GM18907 (cell line): ENCODE results near the gene TCHP.
"Not testable (repeated sequence)": the region's sequence is repeated elsewhere in the genome, so short reads cannot be mapped to it uniquely, and the experiment has no call there.

Experiments used
- ATAC-seq: cut with Tn5 transposase; IDR thresholded peaks from one replicate; pipeline ENCODE4 v1.9.1; 2021; ENCODE audit warnings: mild to moderate bottlenecking, moderate library complexity; ENCODE audit not compliant: unreplicated experiment

Gene TCHP

DNA sequence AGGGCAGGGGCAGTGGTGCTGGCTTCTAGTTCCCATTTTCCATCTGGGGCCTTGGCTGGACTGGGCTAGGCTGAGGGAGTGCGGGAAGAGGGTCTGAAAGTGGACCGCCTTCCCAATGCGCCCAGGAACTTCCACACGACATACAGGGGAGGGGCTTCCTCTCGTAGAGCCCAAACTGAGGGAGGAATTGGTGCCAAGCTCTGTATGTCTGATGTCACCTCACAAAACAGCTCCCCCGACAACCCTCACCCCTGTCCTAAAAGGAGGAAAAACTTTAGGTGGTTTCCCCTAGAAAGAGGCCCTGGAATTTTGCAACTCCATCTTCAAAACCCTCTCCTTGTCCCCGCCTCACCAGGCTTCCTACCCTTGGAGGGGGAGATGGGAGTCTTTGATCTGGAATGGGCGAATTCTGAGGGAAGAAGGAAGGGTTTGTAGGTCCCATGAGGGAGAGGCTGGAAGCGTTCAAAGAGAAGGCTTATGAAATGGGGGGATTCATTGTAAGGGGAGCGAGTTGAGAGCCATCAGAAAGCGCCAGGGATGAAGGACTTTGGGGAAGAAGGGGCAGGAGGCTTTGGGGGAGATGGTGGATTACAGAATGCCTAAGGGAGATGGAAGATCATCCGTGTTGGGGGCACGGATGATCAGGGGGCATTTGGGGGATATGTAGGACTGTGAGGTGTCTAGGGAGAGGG lies 20.6 kb upstream of the TCHP start:
- no peak for ATAC-seq

DNA sequence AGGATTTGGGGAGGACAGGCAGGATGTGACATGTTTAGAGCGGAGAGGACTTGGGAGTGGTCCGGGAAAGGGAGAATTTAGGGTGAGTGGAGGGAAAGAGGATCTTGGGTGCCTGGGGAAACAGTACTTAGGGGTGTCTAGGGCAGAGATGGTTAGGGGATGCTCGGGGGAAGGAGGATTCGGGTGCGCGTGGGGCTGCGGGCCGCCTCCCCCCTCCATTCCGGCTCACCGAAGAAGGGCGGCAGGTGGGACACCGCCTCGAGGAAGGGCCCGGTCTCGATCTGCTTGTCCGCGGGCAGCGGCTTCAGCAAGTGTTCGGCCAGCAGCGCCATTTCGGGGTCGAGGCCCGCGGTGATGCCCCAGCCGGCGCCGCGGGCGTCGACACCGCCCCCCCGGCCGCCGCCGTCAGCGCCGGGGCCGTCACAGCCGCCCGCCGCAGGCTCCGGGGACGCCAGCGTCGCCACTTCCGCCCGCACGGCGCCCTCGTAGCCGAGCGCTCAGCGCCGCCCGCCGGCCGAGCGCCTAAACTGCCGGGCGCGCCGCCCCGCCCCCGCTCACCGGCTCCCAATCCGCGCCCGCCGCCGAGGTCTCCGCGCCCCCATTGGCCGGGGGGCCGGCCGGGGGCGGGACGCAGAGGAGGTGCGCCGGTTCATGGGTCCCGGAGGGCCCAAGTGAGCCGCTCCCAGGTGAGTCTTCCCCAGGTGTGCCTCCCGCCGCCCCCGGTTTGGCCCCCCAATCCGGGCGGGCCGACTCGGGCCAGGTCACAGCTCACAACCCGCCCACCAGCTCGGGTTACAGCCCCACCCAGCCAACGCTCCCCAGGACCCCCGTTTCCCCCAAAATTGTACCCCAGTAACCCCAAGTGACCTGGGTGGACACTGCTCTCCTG lies 19.8 kb upstream of the TCHP start, which contains the start of gene GLTP:
Gene GLTP (minus strand): TSS at position 499 of the 889 bp plus-strand sequence. CDS start 167 bp downstream, at position 332.
- ATAC-seq = peak; percentile 93

DNA sequence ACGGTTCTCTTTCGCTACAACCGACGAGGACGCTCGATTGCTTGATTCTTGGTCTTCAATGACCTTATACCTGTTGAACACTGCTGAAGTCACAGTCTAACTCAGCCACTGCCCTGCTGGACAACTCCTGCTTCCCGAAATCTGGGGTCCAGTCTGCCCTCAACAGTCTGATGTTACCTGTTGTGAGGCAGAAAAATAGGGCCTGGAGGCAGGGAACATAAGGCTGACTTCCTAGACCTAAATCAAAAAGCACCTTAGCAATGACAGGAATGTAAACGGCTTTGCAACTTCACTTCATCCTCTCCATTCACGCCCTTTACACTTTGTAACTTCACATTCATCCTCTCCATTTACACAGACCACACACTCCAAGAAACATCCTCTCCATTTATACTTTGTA lies 19.1 kb upstream of the TCHP start:
- ATAC-seq = no peak

DNA sequence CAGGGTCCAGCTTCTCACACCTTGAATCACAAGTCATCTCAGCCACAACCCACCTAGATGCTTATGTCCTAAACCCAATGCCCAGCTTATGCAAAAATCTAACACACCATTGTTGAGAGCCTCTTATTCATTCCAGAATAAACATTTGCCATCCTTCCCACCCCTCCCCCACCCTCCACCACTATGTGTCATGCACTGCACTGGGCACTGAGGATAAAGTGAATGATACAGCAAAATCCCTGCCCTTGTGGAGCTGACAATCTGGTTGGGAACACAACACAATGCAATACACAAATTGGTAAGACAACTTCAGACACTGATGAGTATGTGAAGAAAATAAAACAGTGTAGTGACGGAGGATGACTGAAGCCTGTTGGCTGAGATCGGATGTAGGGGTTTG lies 18.3 kb upstream of the TCHP start:
- ATAC-seq = no peak

DNA sequence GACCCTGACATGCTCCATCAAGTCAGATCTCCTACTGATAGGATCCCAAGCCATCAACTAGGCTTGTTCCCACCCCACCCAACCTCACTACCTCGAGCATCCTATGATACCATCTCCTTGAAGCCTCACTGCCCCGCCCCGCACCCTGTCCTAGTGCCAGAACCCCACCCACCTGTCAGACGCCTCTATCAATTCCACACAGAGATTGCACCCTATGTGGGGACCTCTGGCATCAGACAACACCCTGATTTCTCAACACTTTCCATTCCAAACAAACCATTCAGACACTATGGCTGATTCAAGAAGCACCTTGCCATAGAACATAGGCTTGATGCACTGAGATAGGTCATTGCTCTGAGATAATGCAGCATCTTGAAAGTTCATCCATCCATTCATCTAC lies 16.6 kb upstream of the TCHP start:
- ATAC-seq = no peak

DNA sequence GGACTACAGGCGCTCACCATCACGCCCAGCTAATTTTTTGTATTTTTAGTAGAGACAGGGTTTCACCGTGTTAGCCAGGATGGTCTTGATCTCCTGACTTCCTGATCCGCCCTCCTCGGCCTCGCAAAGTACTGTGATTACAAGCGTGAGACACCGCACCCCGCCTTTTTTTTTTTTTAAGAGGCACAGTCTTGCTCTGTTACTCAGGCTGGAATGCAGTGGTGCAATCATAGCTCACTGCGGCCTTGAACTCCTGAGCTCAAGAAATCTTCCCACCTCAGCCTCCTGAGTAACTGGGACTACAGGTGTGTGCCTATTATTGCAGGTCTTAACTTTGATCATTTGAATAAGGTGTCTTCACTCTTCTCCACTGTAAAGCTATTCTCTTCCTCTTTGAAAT lies 14.5 kb upstream of the TCHP start:
- no peak for ATAC-seq

DNA sequence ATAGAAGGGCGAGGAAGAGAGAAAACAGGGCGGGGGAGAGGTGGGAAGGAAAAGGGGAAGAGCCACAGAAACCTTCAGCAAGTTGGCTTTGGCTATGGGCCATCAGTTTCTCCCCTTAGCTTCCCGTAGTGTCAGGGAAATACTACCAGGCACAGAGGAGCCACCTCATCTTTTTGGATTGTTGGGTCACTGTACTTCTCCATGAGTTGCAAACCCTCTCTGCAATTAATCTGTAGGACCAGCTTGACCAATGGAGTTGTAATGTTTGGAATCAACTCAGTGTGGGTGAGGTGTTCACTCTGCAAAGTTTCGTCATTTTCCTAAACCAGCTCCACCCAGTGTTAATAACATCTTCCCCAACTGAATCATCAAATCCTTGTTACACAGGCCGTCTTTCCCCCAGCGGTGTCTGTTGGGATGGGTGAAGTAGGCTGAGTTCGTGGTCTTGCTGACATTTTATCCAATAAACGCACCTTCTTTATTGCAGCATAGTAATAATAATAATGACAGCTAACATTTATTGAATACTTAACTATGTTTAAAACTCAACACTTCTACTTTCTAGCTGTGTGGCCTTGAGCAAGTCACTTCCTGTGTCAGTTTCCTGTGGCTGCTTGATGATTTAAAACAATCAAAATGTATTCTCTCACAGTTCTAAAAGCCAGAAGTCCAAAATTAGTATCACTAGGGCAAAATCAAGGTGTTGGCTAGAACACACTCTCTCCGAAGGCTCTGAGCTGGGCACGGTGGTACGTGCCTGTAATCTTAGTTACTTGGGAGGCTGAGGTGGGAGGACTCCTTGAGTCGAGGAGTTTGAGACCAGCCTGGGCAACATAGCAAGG lies 11.7 kb upstream of the TCHP start:
- ATAC-seq = no peak

DNA sequence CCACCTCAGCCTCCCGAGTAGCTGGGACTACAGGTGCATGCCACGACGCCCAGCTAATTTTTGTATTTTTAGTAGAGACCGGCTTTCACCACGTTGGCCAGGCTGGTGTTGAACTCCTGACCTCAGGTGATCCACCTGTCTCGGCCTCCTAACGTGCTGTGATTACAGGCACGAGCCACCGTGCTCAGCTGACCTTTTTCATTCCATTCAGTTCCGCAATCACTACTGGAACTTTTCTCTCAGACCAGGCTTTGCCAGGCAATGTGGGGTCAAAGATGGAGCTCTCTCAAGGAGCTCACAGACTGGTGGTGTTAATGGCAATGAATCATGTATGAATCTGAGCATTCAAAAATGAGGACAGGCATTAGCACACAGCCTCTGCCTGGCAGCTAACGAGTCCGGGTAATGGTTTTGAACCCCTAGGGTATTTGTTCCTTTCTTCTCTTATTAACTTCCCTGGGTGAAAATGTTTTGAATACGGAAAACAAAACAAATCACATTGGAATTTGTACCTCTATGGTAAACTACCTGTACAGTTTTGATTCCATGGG lies 9.4 kb upstream of the TCHP start:
- ATAC-seq = no peak

DNA sequence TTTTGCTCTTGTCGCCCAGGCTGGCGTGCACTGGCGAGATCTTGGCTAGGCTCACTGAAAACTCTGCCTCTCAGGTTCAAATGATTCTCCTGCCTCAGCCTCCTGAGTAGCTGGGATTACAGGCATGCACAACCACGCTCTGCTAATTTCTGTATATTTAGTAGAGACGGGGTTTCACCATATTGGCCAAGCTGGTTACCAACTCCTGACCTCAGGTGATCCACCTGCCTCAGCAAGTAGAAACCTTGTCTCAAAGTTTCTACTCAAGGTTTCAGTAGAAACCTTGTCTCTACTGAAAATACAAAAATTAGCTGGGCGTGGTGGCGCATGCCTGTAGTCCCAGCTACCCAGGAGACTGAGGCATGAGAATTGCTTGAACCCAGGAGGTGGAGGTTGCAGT lies 8.3 kb upstream of the TCHP start:
- not testable (repeated sequence) for ATAC-seq

DNA sequence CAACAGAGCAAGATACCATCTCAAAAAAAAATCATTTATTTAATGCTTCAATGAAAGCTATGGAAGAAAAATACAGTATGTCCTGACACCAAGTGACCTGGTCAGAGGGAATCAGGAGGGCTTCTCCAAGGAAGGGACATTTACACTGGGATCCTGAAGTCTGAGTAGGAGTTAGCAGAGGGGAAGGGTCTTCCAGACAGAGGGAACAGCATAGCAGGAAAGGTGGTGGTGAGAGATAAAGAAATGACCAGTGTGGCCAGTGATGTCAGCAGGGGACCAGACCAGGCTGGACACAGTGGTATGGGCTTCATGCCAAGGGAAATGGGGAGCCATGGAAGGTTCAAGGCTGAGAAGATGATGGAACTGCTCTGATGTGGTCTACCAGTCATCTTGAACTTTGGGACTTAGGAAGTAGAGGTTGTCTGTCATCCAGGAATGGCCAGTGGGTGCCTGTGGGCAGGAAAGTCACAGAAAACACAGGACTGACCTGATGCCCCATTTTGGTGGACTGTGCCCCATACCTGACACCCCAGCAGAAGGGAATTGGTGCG lies 7.8 kb upstream of the TCHP start:
- ATAC-seq = no peak

DNA sequence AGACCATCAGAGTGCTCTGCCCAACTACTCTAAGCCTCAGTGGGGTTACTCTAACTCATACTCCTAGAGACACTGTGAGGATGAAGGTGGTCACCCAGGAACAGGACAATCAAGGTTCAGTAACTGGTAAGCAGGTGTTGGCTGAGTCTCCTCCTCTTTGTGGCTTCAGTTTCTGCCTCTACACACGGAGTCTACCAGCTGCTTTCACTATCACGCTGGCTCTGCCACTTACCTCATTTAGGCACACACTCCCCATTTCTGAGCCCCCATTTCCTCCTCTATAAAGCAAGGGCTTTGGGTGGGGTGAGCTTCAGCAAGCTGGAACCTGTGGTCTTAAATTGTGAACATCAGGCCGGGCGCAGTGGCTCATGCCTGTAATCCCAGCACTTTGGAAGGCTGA lies 7.3 kb upstream of the TCHP start:
- ATAC-seq = peak; percentile 68

DNA sequence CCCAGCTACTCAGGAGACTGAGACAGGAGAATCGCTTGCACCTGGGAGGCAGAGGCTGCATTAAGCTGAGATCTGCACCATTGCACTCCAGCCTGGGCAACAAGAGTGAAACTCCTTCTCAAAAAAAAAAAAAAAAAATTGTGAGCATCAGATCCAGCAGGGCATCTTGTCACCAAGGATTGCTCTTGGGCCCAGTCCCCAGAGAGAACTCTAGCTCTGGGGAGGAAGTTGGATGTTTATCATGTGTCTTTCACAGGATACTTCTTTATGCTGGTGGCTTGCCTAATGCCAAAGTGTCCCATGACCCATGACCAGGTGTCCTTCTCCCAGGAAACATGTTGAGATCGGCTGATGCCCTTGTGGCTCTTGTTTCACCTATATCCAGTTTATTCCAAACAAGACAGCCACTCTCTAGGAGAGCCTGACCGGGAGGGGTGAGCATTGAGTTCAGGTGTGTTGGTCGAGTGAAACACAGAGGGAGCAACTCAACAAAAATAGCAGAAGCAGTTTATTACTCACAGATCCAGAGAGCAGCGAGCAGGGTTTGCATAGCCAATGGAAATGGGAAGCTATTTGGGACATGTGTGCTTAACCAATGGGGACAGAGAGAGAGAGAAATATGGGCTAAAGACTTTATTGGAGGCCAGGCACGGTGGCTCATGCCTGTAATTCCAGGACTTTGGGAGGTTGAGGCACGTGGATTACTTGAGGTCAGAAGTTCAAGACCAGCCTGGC lies 6.6 kb upstream of the TCHP start:
- no peak for ATAC-seq

DNA sequence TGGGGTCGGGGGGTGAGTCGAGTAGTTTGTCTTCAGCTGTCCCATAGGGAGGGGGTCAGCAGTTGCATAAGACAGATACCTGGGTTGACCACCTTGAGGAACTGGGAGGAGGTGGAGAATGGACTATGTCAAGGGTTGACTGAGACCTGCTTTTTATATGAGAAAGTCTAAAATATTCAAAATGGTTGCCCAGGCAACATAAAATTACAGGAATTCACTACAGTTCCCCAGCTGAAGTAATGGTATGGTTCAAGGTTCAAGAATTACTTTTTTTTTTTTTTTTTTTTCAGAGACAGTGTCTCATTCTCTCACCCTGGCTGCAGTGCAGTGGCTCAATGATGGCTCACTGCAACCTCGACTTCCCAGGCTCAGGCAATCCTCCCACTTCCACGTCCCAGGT lies 5.1 kb upstream of the TCHP start:
- ATAC-seq = no peak

DNA sequence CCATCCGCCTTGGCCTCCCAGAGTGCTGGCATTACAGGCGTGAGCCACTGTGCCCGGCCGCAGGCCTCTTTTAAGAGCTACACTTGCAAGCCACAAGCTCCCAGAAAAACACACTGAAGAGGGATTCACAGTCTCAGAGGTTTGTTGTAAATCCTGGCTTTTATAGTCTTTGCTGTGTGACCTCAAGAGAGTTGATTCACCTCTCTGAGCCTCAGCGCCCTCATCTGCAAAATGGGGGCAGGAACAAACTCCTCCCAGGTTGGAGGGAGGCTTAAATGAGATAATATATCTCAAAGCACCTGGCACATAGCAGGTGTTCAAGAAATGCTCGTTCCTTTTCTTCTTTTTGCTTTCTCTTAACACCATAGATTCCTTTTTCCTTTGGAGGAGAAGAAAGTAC lies 3.9 kb upstream of the TCHP start:
- ATAC-seq = no peak

DNA sequence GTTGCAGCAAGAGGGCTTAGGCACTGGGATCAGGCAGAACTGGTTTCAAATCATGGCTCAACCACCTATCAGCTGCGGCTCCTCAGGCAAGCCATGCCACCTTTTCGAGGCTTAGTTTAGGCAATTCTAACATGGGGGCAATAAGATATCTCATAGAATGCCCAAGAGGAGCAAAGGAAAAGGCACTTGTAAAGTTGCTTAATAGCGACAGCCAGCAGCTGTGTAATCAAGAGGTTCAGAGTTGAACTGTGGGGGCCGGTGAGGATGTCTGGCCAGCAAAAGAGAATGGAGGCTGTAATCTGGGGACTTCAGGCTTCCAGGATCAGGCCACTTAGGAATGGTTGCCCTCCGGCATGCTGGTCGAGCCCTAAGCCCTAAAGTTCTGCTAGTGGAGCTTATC lies 3.0 kb upstream of the TCHP start:
- no peak for ATAC-seq

DNA sequence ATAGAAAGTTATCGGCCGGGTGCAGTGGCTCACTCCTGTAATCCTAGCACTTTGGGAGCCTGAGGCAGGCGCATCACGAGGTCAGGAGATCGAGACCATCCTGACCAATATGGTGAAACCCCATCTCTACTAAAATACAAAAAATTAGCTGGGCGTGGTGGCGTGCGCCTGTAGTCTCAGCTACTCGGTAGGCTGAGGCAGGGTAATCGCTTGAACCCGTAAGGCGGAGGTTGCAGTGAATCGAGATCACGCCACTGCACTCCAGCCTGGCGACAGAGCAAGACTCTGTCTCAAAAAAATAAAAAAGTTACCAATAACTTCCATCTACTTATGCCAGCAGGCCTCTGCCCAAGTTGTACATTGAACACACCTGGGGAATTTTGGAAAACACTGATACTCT lies 729 bp upstream of the TCHP start:
- ATAC-seq = not testable (repeated sequence)

DNA sequence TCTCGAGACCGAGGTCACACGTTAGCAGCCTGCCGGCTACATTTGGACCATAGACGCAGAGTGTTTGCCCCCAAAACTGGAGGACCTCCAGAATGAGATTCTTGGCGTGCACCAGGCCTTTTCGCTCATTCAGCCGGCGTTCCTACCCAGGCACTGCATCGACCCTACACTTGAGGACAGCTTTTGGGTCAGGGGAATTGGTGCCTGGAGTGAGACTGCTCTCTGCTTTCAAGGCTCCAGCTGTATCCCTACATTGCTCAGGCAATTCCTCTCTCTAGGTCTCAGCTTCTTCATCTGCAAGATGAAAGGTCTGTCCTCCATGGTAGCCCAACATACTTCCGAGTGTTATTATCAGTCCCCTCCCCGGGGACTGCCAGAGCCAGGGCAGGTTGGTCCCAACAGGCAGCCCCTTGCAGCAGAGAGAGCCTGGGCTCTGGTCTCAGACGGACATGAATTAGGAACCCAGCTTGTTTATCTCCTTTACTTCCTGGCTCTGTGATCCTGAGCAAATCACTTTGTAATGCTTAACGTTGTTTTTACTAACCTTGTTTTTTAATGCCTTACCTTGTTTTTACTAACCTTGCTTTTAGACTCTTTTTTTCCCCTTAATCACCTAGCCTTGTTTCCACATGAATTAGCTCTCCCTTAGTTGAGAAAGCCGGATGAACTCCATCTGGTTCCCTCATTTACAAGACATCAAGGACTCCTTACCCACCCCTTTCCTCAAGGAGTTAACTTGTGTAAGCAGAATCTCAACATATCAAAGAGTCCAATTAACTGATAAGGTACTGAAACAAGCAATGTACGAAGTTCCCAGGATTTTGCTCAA lies 892 bp downstream of the TCHP start:
- ATAC-seq = peak; percentile 22

DNA sequence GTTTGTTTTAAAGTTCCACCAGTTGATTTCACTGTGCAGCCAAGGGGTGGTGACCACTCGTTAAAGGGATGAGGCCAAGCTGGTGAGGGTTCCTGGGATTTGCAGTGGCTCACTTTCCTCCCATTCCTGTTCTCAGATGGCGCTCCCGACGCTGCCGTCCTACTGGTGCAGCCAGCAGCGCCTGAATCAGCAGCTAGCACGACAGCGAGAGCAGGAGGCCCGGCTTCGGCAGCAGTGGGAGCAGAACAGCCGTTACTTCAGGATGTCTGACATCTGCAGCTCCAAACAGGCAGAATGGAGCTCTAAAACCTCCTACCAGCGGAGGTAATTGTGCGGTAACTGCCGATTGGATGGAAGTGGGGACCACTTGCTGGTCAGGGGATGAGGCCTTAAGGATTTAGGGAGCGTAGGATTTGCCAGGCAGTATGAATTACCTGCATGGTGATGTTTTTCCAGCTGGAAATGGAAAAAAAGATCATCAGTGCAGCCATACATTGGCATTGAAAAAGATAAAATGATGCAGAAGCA lies 2.9 kb downstream of the TCHP start:
- no peak for ATAC-seq

DNA sequence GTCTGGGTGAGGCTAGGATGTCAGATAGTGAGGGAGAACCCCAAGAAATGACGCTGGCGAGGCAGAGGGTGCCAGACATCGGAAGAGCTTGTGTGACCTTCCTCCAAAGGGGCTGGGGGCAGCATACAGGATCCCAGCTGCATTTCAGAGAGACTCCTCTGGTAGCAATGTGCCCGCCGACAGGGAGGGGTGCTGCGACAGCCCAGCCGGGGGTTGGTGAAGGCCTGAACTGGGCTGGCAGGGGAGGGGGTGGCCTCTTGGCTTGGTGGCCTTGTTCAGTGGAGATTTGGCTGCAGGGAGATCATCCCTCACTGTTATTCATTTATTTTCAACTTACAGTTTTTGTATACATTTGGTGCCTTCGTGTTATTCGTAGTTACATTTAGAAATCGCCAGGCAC lies 5.2 kb downstream of the TCHP start:
- ATAC-seq = no peak
